ENCODE results near the gene SOX15. TPM values are rescaled to one million over a fixed set of nuclear protein-coding genes. Genes with fewer than 3 reads are reported as not detected.

The SOX15 gene
- total and polyA plus RNA-seq, 2 of the 4 experiments (the other 2 are of a cell fraction) = 0.18 to 0.62 TPM

DNA sequence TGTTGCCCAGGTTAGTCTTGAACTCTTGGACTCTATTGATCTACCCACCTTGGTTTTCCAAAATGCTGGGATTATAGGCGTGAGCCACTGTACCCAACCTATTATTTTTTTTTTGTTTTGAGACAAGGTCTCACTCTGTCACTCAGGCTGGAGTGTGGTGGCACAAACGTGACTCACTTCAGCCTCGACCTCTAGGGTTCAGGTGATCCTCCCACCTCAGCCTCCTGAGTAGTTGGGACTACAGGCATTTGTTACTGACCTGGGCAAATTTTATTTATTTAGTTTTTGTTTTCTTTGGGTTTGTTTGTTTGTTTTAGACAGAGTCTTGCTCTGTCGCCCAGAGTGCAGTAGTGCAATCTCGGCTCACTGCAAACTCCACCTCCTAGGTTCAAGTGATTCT, 33.8 kb upstream of the SOX15 start:
- CTCF ChIA-PET = interaction anchor here (0.6 kb wide), 1 partner anchor 153 kb away, joined by 3 read pairs; no protein-coding TSS in a partner anchor
- Histone ChIP-seq H2AK5ac (ENCODE audit: low read depth, low read length) (no peak overlapping the region), H3K9me3 (ENCODE audit: control insufficient read depth, insufficient read depth, low read length) (no peaks in the 10 kb centered on the region), H2BK20ac (ENCODE audit: low read depth, low read length) (no peak overlapping the region), H3K4me2 (ENCODE audit: low read depth, low read length) (no peak overlapping the region), H2BK5ac (ENCODE audit: low read depth, low read length, poor library complexity, severe bottlenecking) (no peak overlapping the region), H4K8ac (ENCODE audit: low read depth in 2 of 2, low read length in 2 of 2) (no peak overlapping the region), H3K18ac (ENCODE audit: low read depth, low read length) (no peak overlapping the region), H4K5ac (ENCODE audit: low read depth, low read length) (no peak overlapping the region), H4K91ac (ENCODE audit: insufficient read depth, low read depth, low read length) (no peak overlapping the region), H2BK15ac (ENCODE audit: low read depth, low read length) (no peak overlapping the region), H2BK120ac (ENCODE audit: low read depth, low read length) (no peak overlapping the region), H3K4me3 (ENCODE audit: insufficient read depth, low read depth, low read length) (no peak overlapping the region), H3K9ac (ENCODE audit: low read depth, low read length) (no peak overlapping the region), H3K79me1 (ENCODE audit: low read depth in 1 of 2, low read length in 2 of 2) (peaks cover 6 to 12% of the 10 kb centered on the region in 2 experiments), H2AK9ac (replicated peaks; ENCODE audit: low read depth, low read length, poor library complexity) (no peak overlapping the region), H3K56ac (ENCODE audit: extremely low read depth, insufficient read depth, low read length) (no peak overlapping the region), H3K23ac (ENCODE audit: low read depth, low read length) (no peak overlapping the region), H3K27me3 (ENCODE audit: control insufficient read depth, insufficient read depth, low read length) (no peaks in the 10 kb centered on the region; the same call in 1 of the 2 replicates), H3K27ac (ENCODE audit: insufficient read depth, low read length) (no peak overlapping the region), H3K36me3 (ENCODE audit: control insufficient read depth, insufficient read depth, low read length) (peaks cover 4% of the 10 kb centered on the region), H3K4me1 (ENCODE audit: control insufficient read depth, insufficient read depth, low read length) (peaks cover 4% of the 10 kb centered on the region; the same call in 1 of the 2 replicates), H3K14ac (replicated peaks; ENCODE audit: low read depth, low read length) (no peak overlapping the region), H4K20me1 (ENCODE audit: insufficient read depth, low read length) (no peaks in the 10 kb centered on the region), H3K4ac (ENCODE audit: low read depth, low read length) (no peak overlapping the region), H2AFZ (replicated peaks; ENCODE audit: low read length, poor library complexity) (no peak overlapping the region), H3K9me1 (ENCODE audit: insufficient read depth, low read length) (no peaks in the 10 kb centered on the region)
- BruUV-seq (replicated peaks) = no TSS peak
- dilution Hi-C loops (cut with HindIII; ENCODE audit: low sequenced_read_pairs, unreplicated experiment) = no loop called here
- no peak for TF ChIP-seq RAD21 (IDR thresholded peaks at IDR 0.05; ENCODE audit: low read length)
- no peak for TF ChIP-seq POLR2A (IDR thresholded peaks at IDR 0.05; ENCODE audit: low read depth, low read length)
- TF ChIP-seq FOS (IDR thresholded peaks at IDR 0.05; ENCODE audit: low read depth, low read length) = no peak
- TF ChIP-seq SMC3 (IDR thresholded peaks at IDR 0.05; ENCODE audit: low read depth, low read length) = no peak
- TF ChIP-seq, protein P1, sequence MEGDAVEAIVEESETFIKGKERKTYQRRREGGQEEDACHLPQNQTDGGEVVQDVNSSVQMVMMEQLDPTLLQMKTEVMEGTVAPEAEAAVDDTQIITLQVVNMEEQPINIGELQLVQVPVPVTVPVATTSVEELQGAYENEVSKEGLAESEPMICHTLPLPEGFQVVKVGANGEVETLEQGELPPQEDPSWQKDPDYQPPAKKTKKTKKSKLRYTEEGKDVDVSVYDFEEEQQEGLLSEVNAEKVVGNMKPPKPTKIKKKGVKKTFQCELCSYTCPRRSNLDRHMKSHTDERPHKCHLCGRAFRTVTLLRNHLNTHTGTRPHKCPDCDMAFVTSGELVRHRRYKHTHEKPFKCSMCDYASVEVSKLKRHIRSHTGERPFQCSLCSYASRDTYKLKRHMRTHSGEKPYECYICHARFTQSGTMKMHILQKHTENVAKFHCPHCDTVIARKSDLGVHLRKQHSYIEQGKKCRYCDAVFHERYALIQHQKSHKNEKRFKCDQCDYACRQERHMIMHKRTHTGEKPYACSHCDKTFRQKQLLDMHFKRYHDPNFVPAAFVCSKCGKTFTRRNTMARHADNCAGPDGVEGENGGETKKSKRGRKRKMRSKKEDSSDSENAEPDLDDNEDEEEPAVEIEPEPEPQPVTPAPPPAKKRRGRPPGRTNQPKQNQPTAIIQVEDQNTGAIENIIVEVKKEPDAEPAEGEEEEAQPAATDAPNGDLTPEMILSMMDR (conservative IDR thresholded peaks at IDR 0.05; ENCODE audit: low read depth, low read length) = no peak
- TF ChIP-seq RFX5 (IDR thresholded peaks at IDR 0.05; ENCODE audit: low read depth, low read length) = no peak
- no peak for TF ChIP-seq MAFK (IDR thresholded peaks at IDR 0.05; ENCODE audit: low read depth, low read length)
- no peak for TF ChIP-seq RCOR1 (IDR thresholded peaks at IDR 0.05; ENCODE audit: insufficient replicate concordance, low read length)
- no peak for TF ChIP-seq BHLHE40 (IDR thresholded peaks at IDR 0.05; ENCODE audit: low read depth, low read length)
- TF ChIP-seq, protein P2, sequence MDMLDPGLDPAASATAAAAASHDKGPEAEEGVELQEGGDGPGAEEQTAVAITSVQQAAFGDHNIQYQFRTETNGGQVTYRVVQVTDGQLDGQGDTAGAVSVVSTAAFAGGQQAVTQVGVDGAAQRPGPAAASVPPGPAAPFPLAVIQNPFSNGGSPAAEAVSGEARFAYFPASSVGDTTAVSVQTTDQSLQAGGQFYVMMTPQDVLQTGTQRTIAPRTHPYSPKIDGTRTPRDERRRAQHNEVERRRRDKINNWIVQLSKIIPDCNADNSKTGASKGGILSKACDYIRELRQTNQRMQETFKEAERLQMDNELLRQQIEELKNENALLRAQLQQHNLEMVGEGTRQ (IDR thresholded peaks at IDR 0.05; ENCODE audit: low read depth, low read length) = no peak
- TF ChIP-seq, protein P3, sequence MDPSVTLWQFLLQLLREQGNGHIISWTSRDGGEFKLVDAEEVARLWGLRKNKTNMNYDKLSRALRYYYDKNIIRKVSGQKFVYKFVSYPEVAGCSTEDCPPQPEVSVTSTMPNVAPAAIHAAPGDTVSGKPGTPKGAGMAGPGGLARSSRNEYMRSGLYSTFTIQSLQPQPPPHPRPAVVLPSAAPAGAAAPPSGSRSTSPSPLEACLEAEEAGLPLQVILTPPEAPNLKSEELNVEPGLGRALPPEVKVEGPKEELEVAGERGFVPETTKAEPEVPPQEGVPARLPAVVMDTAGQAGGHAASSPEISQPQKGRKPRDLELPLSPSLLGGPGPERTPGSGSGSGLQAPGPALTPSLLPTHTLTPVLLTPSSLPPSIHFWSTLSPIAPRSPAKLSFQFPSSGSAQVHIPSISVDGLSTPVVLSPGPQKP (IDR thresholded peaks at IDR 0.05; ENCODE audit: borderline replicate concordance, low read depth, low read length) = no peak
- no peak for TF ChIP-seq MAZ (IDR thresholded peaks at IDR 0.05; ENCODE audit: borderline replicate concordance, low read depth, low read length)
- TF ChIP-seq MXI1 (IDR thresholded peaks at IDR 0.05; ENCODE audit: borderline replicate concordance, low read depth, low read length) = no peak
- no peak for ATAC-seq (ENCODE audit: low read depth)
- WGBS, 2 experiments (ENCODE audit: extremely low coverage in 2 of 2, insufficient read length in 1 of 2) = no CpG with 5 or more reads among the region's 5 CpGs
- POLR2A ChIA-PET (ENCODE audit: unreplicated experiment) = no interaction called here
- in situ Hi-C loops (cut with MboI; ENCODE audit: low sequenced_read_pairs) = no loop called here
- no peak for DNase-seq
- intact Hi-C loops (cut with micrococcal nuclease) = no loop called here
